PC-9 (cell line): ENCODE results near the gene HOXD11. TPM values are rescaled to one million over a fixed set of nuclear protein-coding genes. Genes with fewer than 3 reads are reported as not detected.

ENCODE experiments used
- BruUV-seq: library from RNA; stranded (reverse); fragments of 400-500 nt; replicated peaks from 2 replicates; lab custom pipeline; 2021; lab: Mats Ljungman, UMichigan
- CTCF ChIA-PET: fragments of 300-600 bp; sonication (Branson Sonifier 250); formaldehyde crosslinking; loops from one replicate; lab custom pipeline; 2022; ENCODE audit warnings: antibody characterized with exemption; lab: Charles Lee
- POLR2A ChIA-PET: fragments of 300-600 bp; sonication (Branson Sonifier 250); formaldehyde crosslinking; loops from one replicate; lab custom pipeline; 2022; ENCODE audit warnings: antibody characterized with exemption; ENCODE audit not compliant: unreplicated experiment; lab: Charles Lee
- DNase-seq, 2 experiments: peaks; one replicate each; pipeline versions ENCODE4 v3.0.0 to v3.0.0-alpha.2; 2015 to 2022; ENCODE audit warnings: mixed read lengths in 1 of 2
- H2AFZ ChIP-seq: fragments of 200-600 bp; sonication (generic); 2 replicates; pipeline ENCODE4 v1.8.1; 2017; ENCODE audit warnings: antibody characterized with exemption
- H3F3A ChIP-seq: fragments of 200-600 bp; sonication (generic); 2 replicates; pipeline ENCODE4 v1.8.1; 2017; ENCODE audit warnings: antibody characterized with exemption, mild to moderate bottlenecking, low read depth; ENCODE audit not compliant: insufficient read depth
- H3K27ac ChIP-seq: fragments of 200-600 bp; sonication (generic); 2 replicates; pipeline ENCODE4 v1.6.1; 2016; ENCODE audit warnings: mixed run types
- H3K27me3 ChIP-seq: fragments of 200-600 bp; sonication (generic); 2 replicates; pipeline ENCODE4 v1.6.1; 2016; ENCODE audit warnings: low read depth, mixed run types; ENCODE audit not compliant: insufficient read depth
- H3K36me3 ChIP-seq: fragments of 200-600 bp; sonication (generic); 2 replicates; pipeline ENCODE4 v1.6.1; 2016; ENCODE audit warnings: low read depth, mixed run types
- H3K4me1 ChIP-seq: fragments of 200-600 bp; sonication (generic); replicated peaks from 2 replicates; pipeline ENCODE4 v1.6.1; 2016; ENCODE audit warnings: mixed run types; ENCODE audit not compliant: insufficient read depth
- H3K4me2 ChIP-seq: fragments of 200-600 bp; sonication (generic); 2 replicates; pipeline ENCODE4 v1.6.1; 2017; ENCODE audit warnings: mixed run types
- H3K4me3 ChIP-seq: fragments of 200-600 bp; sonication (generic); 2 replicates; pipeline ENCODE4 v1.6.1; 2016; ENCODE audit warnings: mixed run types
- H3K79me2 ChIP-seq: fragments of 200-600 bp; sonication (generic); 2 replicates; pipeline ENCODE4 v1.6.1; 2017; ENCODE audit warnings: low read depth, mixed run types
- H3K9me2 ChIP-seq: fragments of 200-600 bp; sonication (generic); 2 replicates; pipeline ENCODE4 v1.8.1; 2017; ENCODE audit warnings: mild to moderate bottlenecking; ENCODE audit not compliant: insufficient read depth
- H3K9me3 ChIP-seq: fragments of 200-600 bp; sonication (generic); 2 replicates; pipeline ENCODE4 v1.8.1; 2016; ENCODE audit warnings: low read depth; ENCODE audit not compliant: insufficient read depth
- H4K20me1 ChIP-seq: fragments of 200-600 bp; sonication (generic); 2 replicates; pipeline ENCODE4 v1.8.1; 2017; ENCODE audit not compliant: insufficient read depth
- CTCF ChIP-seq: fragments of 200-600 bp; sonication (generic); conservative IDR thresholded peaks from 2 replicates; pipeline ENCODE4 v1.6.1; 2017; ENCODE audit warnings: mixed run types, antibody characterized with exemption, mild to moderate bottlenecking, moderate library complexity
- EZH2 ChIP-seq: fragments of 200-600 bp; sonication (generic); IDR thresholded peaks from 2 replicates; pipeline ENCODE4 v1.8.0; 2017; ENCODE audit warnings: antibody characterized with exemption, low read depth
- intact Hi-C: fragments of 100-400 bp; cut with micrococcal nuclease; formaldehyde crosslinking; loops from one replicate; pipeline ENCODE4 v1.10.0; 2022; ENCODE audit not compliant: unreplicated experiment
- total RNA-seq: library from RNA; stranded (reverse); gene quantifications from 2 replicates; pipeline ENCODE4 v1.2.3, GENCODE V29; 2021

The HOXD11 gene
- total RNA-seq, 1 experiment from 2014 or later, result not detected

GRCh38 chr2:176082525-176082823 lies 24.6 kb upstream of the HOXD11 start:
- Histone ChIP-seq H3K79me2 (no peaks in the 10 kb centered on the region), H4K20me1 (no peaks in the 10 kb centered on the region), H3K27ac (no peak overlapping the region), H3K27me3 (peaks cover 40% of the 10 kb centered on the region), H2AFZ (no peak overlapping the region), H3K9me2 (no peaks in the 10 kb centered on the region), H3K36me3 (no peaks in the 10 kb centered on the region), H3K4me1 (no peaks in the 10 kb centered on the region), H3K4me2 (no peak overlapping the region), H3K4me3 (no peak overlapping the region), H3K9me3 (no peaks in the 10 kb centered on the region; the same call in 1 of the 2 replicates), H3F3A (no peaks in the 10 kb centered on the region)
- intact Hi-C loops, result no loop called here
- BruUV-seq, result no TSS peak
- ChIA-PET POLR2A (no interaction called here), CTCF (no interaction called here)
- no peak for DNase-seq
- TF ChIP-seq EZH2 (no peak), CTCF (no peak)

- no peaks in the 10 kb centered on the region for H3F3A ChIP-seq
- no peak overlapping the region for H3K4me3 ChIP-seq
- intact Hi-C loops, result no loop called here
- POLR2A ChIA-PET, result no interaction called here
- no peaks in the 10 kb centered on the region for H4K20me1 ChIP-seq
- H3K4me2 ChIP-seq, result no peak overlapping the region
- H3K27ac ChIP-seq, result no peak overlapping the region
- DNase-seq, result no peak
- H3K27me3 ChIP-seq, result peaks cover 44% of the 10 kb centered on the region
- CTCF ChIA-PET, result no interaction called here
- H3K4me1 ChIP-seq, result no peaks in the 10 kb centered on the region
- H3K9me2 ChIP-seq, result no peaks in the 10 kb centered on the region
- no peaks in the 10 kb centered on the region for H3K36me3 ChIP-seq
- TF ChIP-seq EZH2 (no peak), CTCF (no peak)
- no TSS peak for BruUV-seq
- H3K79me2 ChIP-seq, result no peaks in the 10 kb centered on the region
- H2AFZ ChIP-seq, result no peak overlapping the region
- H3K9me3 ChIP-seq, result no peaks in the 10 kb centered on the region; the same call in 1 of the 2 replicates
Measured at GRCh38 chr2:176082824-176083751, 24.0 kb upstream of the HOXD11 start.

DNA sequence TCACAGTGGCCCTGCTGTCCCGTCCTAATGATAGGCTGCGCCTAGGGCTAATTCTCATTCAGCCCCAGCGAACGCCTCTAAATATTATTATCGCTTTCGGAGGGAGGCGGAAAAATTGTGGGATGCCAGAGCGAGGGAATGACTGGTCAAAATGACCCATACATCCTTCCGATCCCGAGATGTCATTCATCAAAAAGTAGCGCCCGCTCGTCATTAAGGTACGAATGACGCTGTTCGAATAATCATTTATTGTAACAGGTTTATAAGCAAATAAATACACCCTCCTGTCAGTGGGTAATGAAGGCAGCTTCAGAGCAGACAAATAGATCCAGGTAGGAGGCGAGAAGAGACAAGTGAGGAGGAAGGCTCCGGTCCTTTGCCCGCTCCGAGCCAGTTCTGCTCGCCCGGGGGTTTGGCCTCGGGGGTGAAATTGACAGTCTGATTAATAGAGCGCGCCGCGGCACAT lies 23.3 kb upstream of the HOXD11 start, which contains the start of gene EVX2:
EVX2 (minus strand) TSS at position 167 of the 466 bp plus-strand sequence. CDS start 186 bp downstream, outside the sequence.
- no peak for DNase-seq
- Histone ChIP-seq H3F3A (no peaks in the 10 kb centered on the region), H3K4me3 (no peak within 1 kb of the TSS), H3K27me3 (peaks cover 44% of the 10 kb centered on the region), H3K9me2 (no peaks in the 10 kb centered on the region), H4K20me1 (no peaks in the 10 kb centered on the region), H3K4me2 (no peak within 1 kb of the TSS), H3K4me1 (no peaks in the 10 kb centered on the region), H3K9me3 (no peaks in the 10 kb centered on the region; the same call in 1 of the 2 replicates), H3K27ac (no peak within 1 kb of the TSS), H2AFZ (no peak within 1 kb of the TSS), H3K36me3 (no peaks in the 10 kb centered on the region), H3K79me2 (no peaks in the 10 kb centered on the region)
- no TSS peak for BruUV-seq
- ChIA-PET CTCF (no interaction called here), POLR2A (no interaction called here)
- TF ChIP-seq EZH2, result no peak
- TF ChIP-seq CTCF, result no peak
- intact Hi-C loops, result no loop called here
